Frontal cortex (tissue), 4 donors: ENCODE results near the gene RTP1. TPM values are rescaled to one million over a fixed set of nuclear protein-coding genes. Genes with fewer than 3 reads are reported as not detected.
"Not testable (repeated sequence)": the region's sequence is repeated elsewhere in the genome, so short reads cannot be mapped to it uniquely, and the experiment has no call there.

Experiments used
- DNase-seq, 2 donors: peaks; one replicate each; pipeline ENCODE4 v3.0.0; 2012; ENCODE audit warnings: low spot score in 2 of 2
- FAIRE-seq: peaks from 2 replicates; lab custom pipeline; 2012; peaks lifted over from hg19 to GRCh38; lab: Jason Lieb, UNC
- total RNA-seq: library from RNA; depleted of rRNA; stranded (reverse); fragments of >200 nt; gene quantifications from one replicate; pipeline ENCODE4 v1.2.3, GENCODE V29; 2014
- donor health status: control.
- donor health status: control.
- donor health status: control.

RTP1 gene
- total RNA-seq, 1 donor from 2014 or later: 0.41 TPM

DNA sequence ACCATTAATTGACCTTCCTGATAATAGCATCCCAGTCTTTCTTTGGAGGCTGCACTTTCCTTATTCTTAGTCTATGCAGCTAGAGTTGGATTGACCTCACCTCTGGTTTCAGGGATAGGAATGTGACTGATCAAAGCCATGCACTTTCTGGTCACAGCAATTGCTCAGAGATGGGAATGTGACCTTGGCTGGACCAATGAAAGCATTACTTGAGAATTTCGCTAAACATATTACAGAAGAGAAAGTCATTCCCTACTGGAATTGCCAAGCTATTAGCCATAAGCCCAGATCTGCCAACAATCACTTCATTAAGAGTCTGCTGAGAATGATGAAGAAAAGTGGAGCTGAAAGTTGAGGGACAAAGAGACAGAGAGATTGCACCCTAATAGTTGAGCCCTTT is 32.7 kb downstream of the RTP1 start:
- no peak for DNase-seq
- no peak for FAIRE-seq

DNA sequence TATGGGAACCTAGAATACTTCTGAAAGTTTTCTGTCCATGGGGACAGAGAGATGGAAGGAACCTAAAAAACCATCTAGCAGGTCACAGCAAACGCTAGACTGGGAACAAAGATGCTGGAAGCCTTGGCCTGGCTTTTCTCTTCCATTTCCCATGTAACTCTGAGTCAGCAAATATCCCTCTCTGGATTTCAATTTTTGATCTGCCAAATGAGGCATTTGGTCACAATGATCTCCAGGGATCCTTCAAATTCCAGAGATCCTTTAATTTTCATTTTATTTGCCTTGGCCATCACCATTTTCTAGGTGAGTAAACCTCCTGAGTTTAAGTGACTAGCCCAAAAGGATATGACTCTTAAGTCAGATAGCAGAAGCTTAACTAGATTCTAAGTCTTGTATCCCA is 39.7 kb downstream of the RTP1 start:
- no peak for DNase-seq
- FAIRE-seq: no peak

- no peak for FAIRE-seq
- DNase-seq: no peak
These were observed 40.5 kb downstream of the RTP1 start for GRCh38 chr3:187237741-187238140.

GRCh38 chr3:187238239-187238638 is 41.0 kb downstream of the RTP1 start:
- no peak for DNase-seq
- FAIRE-seq: no peak

DNA sequence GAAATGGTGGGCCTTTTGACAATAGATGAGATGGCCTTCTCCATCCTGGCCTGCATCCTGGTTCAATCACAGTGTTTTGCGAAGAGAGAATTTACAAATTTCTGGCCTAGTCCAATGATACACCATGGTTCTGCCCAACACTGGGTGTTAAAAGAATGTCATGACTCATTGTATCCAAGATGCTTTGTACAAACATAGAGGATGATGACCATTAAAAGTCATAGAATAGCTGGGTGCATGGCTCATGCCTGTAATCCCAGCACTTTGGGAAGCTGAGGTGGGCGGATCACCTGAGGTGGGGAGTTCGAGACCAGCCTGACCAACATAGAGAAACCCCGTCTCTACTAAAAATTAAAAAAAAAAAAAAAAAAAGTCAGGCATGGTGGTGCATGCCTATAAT is 41.5 kb downstream of the RTP1 start:
- not testable (repeated sequence) for FAIRE-seq, DNase-seq

GRCh38 chr3:187242435-187242834 is 45.1 kb downstream of the RTP1 start:
- FAIRE-seq: no peak
- DNase-seq: no peak

DNA sequence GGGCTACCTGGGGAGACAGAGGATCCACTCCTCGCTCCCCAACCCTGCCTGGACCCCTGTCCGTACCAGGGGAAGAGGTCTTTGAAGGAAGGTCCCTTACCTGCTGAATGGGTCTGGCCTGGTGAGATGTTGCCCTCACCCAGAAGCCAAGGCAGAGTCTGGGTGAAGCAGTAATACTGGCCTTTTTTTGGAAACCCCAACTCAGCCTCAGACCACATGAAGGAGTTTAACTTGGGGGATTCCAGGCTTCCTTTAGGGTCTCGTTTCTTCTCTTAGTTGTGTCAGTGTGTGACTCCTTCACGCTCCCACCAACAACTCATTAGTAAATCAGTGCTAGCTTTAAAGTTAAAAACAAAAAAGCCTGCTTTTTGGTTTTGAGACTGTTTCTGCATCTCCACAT is 45.6 kb downstream of the RTP1 start:
- DNase-seq: no peak
- no peak for FAIRE-seq

DNA sequence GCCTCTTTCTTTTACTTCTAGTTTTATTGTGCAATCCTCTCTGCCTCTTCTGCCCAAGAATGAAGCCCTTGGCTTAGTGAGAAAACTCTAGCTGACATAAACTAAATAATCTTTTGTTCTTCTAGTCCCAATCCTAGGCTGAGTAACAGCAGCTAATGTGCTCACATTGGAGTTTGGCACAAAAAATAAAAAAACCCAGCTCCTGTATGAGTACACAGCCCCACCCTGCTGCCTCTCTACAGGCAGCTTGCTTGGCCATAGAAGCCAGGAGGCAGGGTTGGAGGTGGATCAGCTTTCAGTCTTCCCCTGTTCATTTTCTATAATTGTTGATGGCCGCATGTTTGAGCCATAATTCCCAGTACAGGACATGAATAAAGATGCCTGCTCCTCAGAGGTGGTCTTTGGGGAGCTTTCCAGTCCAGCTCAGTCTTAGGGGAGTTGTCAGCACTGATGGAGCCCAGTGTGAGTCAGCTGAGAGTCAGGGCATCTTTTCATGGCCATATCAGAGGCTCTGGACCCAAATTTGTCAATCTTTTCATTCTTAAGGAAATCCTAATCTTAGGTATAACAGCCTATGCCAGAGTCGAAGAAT is 46.7 kb downstream of the RTP1 start:
- DNase-seq (no peak), FAIRE-seq (no peak)

- FAIRE-seq (no peak), DNase-seq (no peak)
These were observed 50.1 kb downstream of the RTP1 start for GRCh38 chr3:187247398-187247797.

Other genes with a start within 250 kb of the RTP1 start
- gene RPL39L, start 58.0 kb upstream of the RTP1 start, total RNA-seq: 15.5 TPM
- gene MASP1, start 94.3 kb downstream of the RTP1 start, total RNA-seq: 22.8 TPM
- not detected for gene RTP4, start 170.9 kb downstream of the RTP1 start, total RNA-seq